ENCODE data around the gene RAB8A.

Gene RAB8A

DNA sequence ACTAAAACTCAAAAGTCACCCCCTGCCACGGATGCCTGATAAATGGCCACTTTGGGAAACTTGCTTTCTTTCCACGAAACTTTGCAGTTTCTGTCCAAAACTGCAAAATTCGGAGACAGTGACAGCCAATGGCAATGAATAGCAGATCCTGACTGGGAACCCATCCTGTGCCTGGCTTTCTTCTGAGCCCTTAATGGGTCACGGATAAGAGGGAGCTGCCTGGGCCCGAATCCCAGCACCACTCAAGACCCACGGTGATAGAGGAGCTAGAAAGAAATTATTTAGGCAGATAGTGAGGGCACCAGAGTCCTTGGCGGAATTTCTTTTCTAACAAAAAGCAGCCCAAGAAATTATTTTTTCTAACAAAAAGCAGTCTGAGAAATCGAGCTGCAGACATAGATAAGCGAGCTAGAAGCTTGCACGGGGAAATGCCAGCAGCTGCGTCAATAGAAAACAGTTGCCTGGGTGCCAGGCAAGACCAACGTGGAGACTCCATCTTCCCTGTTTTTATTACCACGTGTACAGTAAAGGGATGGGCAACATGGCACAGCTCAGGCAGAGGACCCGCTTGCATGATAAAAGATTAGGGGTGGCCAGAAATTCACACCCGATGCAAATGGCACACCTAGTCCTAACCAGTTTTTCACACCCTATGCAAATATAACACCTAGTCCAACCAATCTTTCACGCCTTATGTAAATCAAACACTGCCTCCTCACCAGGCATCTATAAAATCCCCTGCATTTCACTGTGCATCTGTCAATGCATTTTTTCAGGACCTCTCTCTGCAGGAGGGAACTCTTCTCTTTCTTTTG, 24.7 kb downstream of the RAB8A start:
- no peak overlapping the region for H2AFZ ChIP-seq (ENCODE audit: low read depth)
- no peaks in the 10 kb centered on the region for H4K20me1 ChIP-seq (ENCODE audit: insufficient read depth)
- H3K27me3 ChIP-seq (ENCODE audit: insufficient read depth, low read depth), result no peaks in the 10 kb centered on the region
- peaks cover 6% of the 10 kb centered on the region; the same call in 1 of the 2 replicates for H3K36me3 ChIP-seq (ENCODE audit: insufficient read depth)
- no peak overlapping the region for H3K4me3 ChIP-seq (IDR thresholded peaks at IDR 0.05; ENCODE audit: insufficient read depth, low read depth, low read length)
- TF ChIP-seq, protein P1, sequence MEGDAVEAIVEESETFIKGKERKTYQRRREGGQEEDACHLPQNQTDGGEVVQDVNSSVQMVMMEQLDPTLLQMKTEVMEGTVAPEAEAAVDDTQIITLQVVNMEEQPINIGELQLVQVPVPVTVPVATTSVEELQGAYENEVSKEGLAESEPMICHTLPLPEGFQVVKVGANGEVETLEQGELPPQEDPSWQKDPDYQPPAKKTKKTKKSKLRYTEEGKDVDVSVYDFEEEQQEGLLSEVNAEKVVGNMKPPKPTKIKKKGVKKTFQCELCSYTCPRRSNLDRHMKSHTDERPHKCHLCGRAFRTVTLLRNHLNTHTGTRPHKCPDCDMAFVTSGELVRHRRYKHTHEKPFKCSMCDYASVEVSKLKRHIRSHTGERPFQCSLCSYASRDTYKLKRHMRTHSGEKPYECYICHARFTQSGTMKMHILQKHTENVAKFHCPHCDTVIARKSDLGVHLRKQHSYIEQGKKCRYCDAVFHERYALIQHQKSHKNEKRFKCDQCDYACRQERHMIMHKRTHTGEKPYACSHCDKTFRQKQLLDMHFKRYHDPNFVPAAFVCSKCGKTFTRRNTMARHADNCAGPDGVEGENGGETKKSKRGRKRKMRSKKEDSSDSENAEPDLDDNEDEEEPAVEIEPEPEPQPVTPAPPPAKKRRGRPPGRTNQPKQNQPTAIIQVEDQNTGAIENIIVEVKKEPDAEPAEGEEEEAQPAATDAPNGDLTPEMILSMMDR (conservative IDR thresholded peaks at IDR 0.05; ENCODE audit: low read depth, low read length), result no peak
- no peak overlapping the region for H3K27ac ChIP-seq
- H3K4me1 ChIP-seq (ENCODE audit: low read depth, poor library complexity, severe bottlenecking), result peaks cover 3% of the 10 kb centered on the region
- no peak overlapping the region for H3K4me2 ChIP-seq
- H3K9ac ChIP-seq, result no peak overlapping the region
- H3K79me2 ChIP-seq (ENCODE audit: insufficient read depth, low read depth), result no peaks in the 10 kb centered on the region

DNA sequence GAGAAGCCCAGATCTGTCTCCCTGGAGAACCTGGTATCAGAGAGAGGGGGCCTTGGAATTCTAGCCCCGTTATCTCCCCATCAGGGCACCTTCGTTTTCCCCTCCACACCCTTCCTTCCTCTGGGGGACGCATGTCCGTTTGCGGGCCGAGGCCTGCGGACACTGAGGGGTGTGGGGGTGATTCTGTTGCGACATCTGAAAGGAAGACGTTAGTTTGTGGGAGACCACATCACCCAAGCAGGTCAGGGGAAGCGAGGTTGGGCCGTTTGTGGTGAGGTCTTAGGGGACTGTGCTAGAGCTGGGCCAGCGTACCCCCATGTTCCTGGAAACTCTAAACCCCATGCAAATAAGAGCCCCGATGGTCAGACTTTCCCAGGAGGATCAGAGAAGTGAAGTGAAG, 28.1 kb downstream of the RAB8A start:
- Histone ChIP-seq H3K4me1 (ENCODE audit: low read depth, poor library complexity, severe bottlenecking) (peaks cover 6% of the 10 kb centered on the region), H3K4me3 (IDR thresholded peaks at IDR 0.05; ENCODE audit: insufficient read depth, low read depth, low read length) (no peak overlapping the region), H3K79me2 (ENCODE audit: insufficient read depth, low read depth) (no peaks in the 10 kb centered on the region), H3K27ac (no peak overlapping the region), H3K27me3 (ENCODE audit: insufficient read depth, low read depth) (no peaks in the 10 kb centered on the region), H4K20me1 (ENCODE audit: insufficient read depth) (no peaks in the 10 kb centered on the region), H2AFZ (ENCODE audit: low read depth) (no peak overlapping the region), H3K9ac (no peak overlapping the region), H3K36me3 (ENCODE audit: insufficient read depth) (no peaks in the 10 kb centered on the region), H3K4me2 (no peak overlapping the region)
- TF ChIP-seq, protein P1 (conservative IDR thresholded peaks at IDR 0.05; ENCODE audit: low read depth, low read length), result no peak

DNA sequence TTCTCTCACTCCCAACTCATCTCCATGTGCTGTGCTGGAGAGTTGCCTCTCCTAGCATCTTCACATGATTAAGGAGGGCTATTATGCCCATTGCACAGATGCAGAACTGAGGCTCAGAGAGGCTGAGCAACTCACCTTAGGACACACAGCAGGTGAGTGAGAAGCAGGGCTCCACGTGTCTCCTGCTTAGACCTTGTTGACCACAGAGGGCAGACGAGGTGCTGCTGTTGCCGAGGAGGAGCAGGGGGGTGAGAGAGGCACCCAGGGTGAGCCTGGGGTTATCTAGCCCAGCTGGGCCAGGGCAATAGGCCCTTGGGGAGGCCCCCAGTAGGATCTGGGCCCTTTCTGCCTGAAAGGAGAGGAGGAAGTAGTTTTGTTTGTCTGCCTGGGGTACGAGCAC, 29.4 kb downstream of the RAB8A start:
- Histone ChIP-seq H3K79me2 (ENCODE audit: insufficient read depth, low read depth) (no peaks in the 10 kb centered on the region), H3K4me2 (no peak overlapping the region), H3K4me1 (ENCODE audit: low read depth, poor library complexity, severe bottlenecking) (peaks cover 6% of the 10 kb centered on the region), H3K9ac (no peak overlapping the region), H3K27ac (no peak overlapping the region), H3K36me3 (ENCODE audit: insufficient read depth) (no peaks in the 10 kb centered on the region), H2AFZ (ENCODE audit: low read depth) (no peak overlapping the region), H3K4me3 (IDR thresholded peaks at IDR 0.05; ENCODE audit: insufficient read depth, low read depth, low read length) (no peak overlapping the region), H4K20me1 (ENCODE audit: insufficient read depth) (no peaks in the 10 kb centered on the region), H3K27me3 (ENCODE audit: insufficient read depth, low read depth) (no peaks in the 10 kb centered on the region)
- TF ChIP-seq, protein P1 (conservative IDR thresholded peaks at IDR 0.05; ENCODE audit: low read depth, low read length), result no peak

DNA sequence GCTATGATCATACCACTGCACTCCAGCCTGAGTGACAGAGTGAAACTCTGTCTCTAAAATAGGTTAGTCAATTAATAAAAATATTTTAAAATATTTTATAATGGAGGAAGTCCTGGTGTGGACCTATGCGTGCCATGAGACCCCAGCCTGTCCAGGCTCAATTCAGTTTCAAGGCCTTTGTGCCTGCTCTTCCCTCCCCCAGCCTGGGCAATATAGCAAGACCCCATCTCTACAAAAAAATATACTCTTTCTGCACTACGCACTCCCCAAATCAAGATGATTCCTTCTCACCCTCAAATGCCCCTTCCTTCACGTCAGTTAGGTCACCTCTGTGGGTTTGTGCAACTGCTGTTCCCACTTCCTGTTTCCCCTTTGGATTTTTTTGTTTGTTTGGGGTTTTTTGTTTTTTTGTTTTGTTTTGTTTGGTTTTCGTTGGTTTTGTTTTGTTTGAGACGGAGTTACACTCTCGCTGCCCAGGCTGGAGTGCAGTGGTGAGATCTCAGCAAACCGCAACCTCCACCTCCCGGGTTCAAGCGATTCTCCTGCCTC, 30.4 kb downstream of the RAB8A start:
- H3K27ac ChIP-seq, result no peak overlapping the region
- no peaks in the 10 kb centered on the region for H3K79me2 ChIP-seq (ENCODE audit: insufficient read depth, low read depth)
- no peak overlapping the region for H3K9ac ChIP-seq
- no peaks in the 10 kb centered on the region for H3K36me3 ChIP-seq (ENCODE audit: insufficient read depth)
- H4K20me1 ChIP-seq (ENCODE audit: insufficient read depth), result no peaks in the 10 kb centered on the region
- TF ChIP-seq, protein P1 (conservative IDR thresholded peaks at IDR 0.05; ENCODE audit: low read depth, low read length), result no peak
- H3K4me3 ChIP-seq (IDR thresholded peaks at IDR 0.05; ENCODE audit: insufficient read depth, low read depth, low read length), result no peak overlapping the region
- H2AFZ ChIP-seq (ENCODE audit: low read depth), result no peak overlapping the region
- H3K4me2 ChIP-seq, result no peak overlapping the region
- peaks cover 6% of the 10 kb centered on the region for H3K4me1 ChIP-seq (ENCODE audit: low read depth, poor library complexity, severe bottlenecking)
- no peaks in the 10 kb centered on the region for H3K27me3 ChIP-seq (ENCODE audit: insufficient read depth, low read depth)

All from KMS-11 (cell line).